ENCODE results near the gene TMIE. TPM values are rescaled to one million over a fixed set of nuclear protein-coding genes. Genes with fewer than 3 reads are reported as not detected.

Gene TMIE
- total RNA-seq, 2 donors from 2014 or later: 0.18 to 1.6 TPM

- 93% methylated on average over 6 of the region's 8 CpGs for WGBS
- no peak for DNase-seq (ENCODE audit: low spot score)
- TF ChIP-seq, protein P1, sequence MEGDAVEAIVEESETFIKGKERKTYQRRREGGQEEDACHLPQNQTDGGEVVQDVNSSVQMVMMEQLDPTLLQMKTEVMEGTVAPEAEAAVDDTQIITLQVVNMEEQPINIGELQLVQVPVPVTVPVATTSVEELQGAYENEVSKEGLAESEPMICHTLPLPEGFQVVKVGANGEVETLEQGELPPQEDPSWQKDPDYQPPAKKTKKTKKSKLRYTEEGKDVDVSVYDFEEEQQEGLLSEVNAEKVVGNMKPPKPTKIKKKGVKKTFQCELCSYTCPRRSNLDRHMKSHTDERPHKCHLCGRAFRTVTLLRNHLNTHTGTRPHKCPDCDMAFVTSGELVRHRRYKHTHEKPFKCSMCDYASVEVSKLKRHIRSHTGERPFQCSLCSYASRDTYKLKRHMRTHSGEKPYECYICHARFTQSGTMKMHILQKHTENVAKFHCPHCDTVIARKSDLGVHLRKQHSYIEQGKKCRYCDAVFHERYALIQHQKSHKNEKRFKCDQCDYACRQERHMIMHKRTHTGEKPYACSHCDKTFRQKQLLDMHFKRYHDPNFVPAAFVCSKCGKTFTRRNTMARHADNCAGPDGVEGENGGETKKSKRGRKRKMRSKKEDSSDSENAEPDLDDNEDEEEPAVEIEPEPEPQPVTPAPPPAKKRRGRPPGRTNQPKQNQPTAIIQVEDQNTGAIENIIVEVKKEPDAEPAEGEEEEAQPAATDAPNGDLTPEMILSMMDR (IDR thresholded peaks at IDR 0.05): no peak
- TF ChIP-seq POLR2AphosphoS5 (IDR thresholded peaks at IDR 0.05) (no peak), POLR2A (IDR thresholded peaks at IDR 0.05) (no peak)
- H3K36me3 ChIP-seq: no peaks in the 10 kb centered on the region
- no peak overlapping the region for H3K27ac ChIP-seq
- intact Hi-C loops (cut with DNase I): no loop called here
- H3K4me1 ChIP-seq (replicated peaks): peaks cover 6% of the 10 kb centered on the region
- no peaks in the 10 kb centered on the region for H3K9me3 ChIP-seq
- H3K4me3 ChIP-seq: no peak overlapping the region
- H3K27me3 ChIP-seq (replicated peaks; ENCODE audit: insufficient read depth): no peaks in the 10 kb centered on the region
Observed at GRCh38 chr3:46667061-46667621, 34.1 kb upstream of the TMIE start.

GRCh38 chr3:46667657-46668056 lies 33.5 kb upstream of the TMIE start:
- WGBS: 96% methylated on average over 9 of the region's 9 CpGs
- Histone ChIP-seq H3K9me3 (no peaks in the 10 kb centered on the region), H3K4me1 (replicated peaks) (peaks cover 6% of the 10 kb centered on the region), H3K27ac (no peak overlapping the region), H3K4me3 (no peak overlapping the region), H3K36me3 (no peaks in the 10 kb centered on the region), H3K27me3 (replicated peaks; ENCODE audit: insufficient read depth) (no peaks in the 10 kb centered on the region)
- TF ChIP-seq POLR2A (IDR thresholded peaks at IDR 0.05): no peak
- TF ChIP-seq, protein P1 (IDR thresholded peaks at IDR 0.05): no peak
- no peak for TF ChIP-seq POLR2AphosphoS5 (IDR thresholded peaks at IDR 0.05)
- no peak for DNase-seq (ENCODE audit: low spot score)
- intact Hi-C loops (cut with DNase I): no loop called here

DNA sequence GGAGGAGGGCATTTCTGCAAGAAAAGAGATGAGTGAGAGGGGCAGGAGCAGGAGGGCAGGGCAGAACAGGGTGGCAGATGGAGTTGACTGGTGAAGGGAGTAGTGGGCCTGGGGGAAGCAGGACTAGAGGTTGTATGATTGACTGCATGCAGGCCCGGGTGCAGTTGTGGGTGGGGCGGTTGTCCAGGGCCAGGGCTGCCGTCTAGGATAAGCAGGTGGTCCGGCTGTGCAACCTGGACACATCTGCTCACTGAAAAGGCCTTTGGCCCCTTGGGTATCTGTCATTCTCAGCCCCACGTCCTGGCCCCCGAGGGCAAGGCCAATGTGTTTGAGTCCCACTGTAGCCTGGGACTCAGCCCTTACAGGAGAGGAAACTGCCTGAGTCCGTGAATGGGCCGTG lies 33.1 kb upstream of the TMIE start:
- WGBS: 77% methylated on average over 8 of the region's 8 CpGs
- Histone ChIP-seq H3K27me3 (replicated peaks; ENCODE audit: insufficient read depth) (no peaks in the 10 kb centered on the region), H3K4me3 (no peak overlapping the region), H3K4me1 (replicated peaks) (peaks cover 6% of the 10 kb centered on the region), H3K36me3 (no peaks in the 10 kb centered on the region), H3K27ac (no peak overlapping the region), H3K9me3 (no peaks in the 10 kb centered on the region)
- intact Hi-C loops (cut with DNase I): no loop called here
- DNase-seq (ENCODE audit: low spot score): no peak
- TF ChIP-seq, protein P1 (IDR thresholded peaks at IDR 0.05): no peak
- no peak for TF ChIP-seq POLR2A (IDR thresholded peaks at IDR 0.05)

DNA sequence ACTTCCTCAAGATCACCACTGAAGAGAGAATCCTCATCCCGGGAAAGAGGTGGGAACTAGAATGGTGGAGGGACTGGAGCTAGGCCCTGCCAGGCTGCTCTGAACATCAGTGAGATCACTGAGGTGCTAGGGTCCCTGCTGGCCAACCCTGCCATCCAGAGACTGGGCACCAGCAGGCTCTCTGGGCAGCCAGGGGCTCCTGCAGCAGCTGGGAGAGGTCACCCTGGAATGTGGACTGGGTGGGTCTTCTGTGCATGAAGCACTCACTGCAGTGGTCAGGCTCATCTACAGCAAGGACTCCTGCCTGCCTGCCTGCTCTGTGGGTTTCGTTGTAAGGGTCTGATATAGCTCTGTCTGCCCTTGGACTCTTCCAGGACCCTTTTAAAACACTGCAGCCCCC lies 32.6 kb upstream of the TMIE start:
- TF ChIP-seq, protein P1 (IDR thresholded peaks at IDR 0.05): no peak
- TF ChIP-seq POLR2A (IDR thresholded peaks at IDR 0.05) (no peak), POLR2AphosphoS5 (IDR thresholded peaks at IDR 0.05) (no peak)
- DNase-seq (ENCODE audit: low spot score): no peak
- Histone ChIP-seq H3K4me3 (no peak overlapping the region), H3K9me3 (no peaks in the 10 kb centered on the region), H3K36me3 (no peaks in the 10 kb centered on the region), H3K27me3 (replicated peaks; ENCODE audit: insufficient read depth) (no peaks in the 10 kb centered on the region), H3K4me1 (replicated peaks) (peaks cover 6% of the 10 kb centered on the region), H3K27ac (no peak overlapping the region)
- 91% methylated on average over 2 of the region's 2 CpGs for WGBS
- intact Hi-C loops (cut with DNase I): no loop called here

DNA sequence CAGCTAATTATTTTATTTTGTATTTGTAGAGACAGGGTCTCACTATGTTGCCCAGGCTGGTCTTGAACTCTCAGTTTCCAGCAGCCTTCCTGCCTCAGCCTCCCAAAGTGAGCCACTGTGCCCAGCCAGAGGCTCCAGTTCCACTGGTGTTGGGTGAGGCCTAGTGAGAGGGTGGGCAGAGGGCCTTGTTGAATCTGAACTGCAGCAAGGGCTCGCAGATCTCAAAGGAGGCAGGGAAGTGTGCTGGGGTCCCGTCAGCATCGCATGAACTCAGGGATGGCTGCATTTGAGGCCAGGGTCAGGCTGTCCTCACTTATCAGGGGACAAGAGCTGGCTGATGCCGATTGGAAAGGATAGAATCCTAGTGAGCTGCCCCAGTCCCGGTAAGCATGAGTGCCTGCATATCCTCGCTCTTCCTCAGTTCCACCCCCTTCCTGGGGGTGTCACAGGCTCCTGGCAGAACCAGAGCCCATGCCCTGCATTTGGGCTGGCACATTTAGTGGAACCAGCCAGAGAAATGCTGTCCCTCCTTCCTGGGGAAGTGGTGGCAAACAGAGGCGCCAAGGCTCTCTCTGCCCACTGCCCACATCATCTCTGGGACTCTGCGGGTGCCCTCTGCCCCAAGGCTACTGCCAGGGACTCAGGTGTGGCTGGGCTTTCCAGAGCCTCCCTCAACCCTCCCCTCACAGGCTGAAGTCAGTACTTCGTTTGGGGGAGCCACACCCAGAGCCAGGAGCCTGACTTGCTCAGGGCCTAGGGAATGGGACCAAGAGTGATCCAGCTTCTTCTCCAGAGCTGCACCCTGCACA lies 31.8 kb upstream of the TMIE start:
- DNase-seq (ENCODE audit: low spot score): no peak
- H3K27me3 ChIP-seq (replicated peaks; ENCODE audit: insufficient read depth): no peaks in the 10 kb centered on the region
- TF ChIP-seq POLR2AphosphoS5 (IDR thresholded peaks at IDR 0.05): no peak
- TF ChIP-seq, protein P1 (IDR thresholded peaks at IDR 0.05): no peak
- TF ChIP-seq POLR2A (IDR thresholded peaks at IDR 0.05): no peak
- H3K36me3 ChIP-seq: no peaks in the 10 kb centered on the region
- no peak overlapping the region for H3K4me3 ChIP-seq
- intact Hi-C loops (cut with DNase I): no loop called here
- H3K9me3 ChIP-seq: no peaks in the 10 kb centered on the region
- 87% methylated on average over 9 of the region's 9 CpGs for WGBS
- H3K27ac ChIP-seq: no peak overlapping the region
- peaks cover 6% of the 10 kb centered on the region for H3K4me1 ChIP-seq (replicated peaks)
